Measurements from ENCODE around the gene ITPKB. TPM values are rescaled to one million over a fixed set of nuclear protein-coding genes. Genes with fewer than 3 reads are reported as not detected.
"Not testable (repeated sequence)": the region's sequence is repeated elsewhere in the genome, so short reads cannot be mapped to it uniquely, and the experiment has no call there.

ITPKB gene
- total RNA-seq, 4 donors from 2014 or later, result 22.2 to 68.6 (median 31.5) TPM

DNA sequence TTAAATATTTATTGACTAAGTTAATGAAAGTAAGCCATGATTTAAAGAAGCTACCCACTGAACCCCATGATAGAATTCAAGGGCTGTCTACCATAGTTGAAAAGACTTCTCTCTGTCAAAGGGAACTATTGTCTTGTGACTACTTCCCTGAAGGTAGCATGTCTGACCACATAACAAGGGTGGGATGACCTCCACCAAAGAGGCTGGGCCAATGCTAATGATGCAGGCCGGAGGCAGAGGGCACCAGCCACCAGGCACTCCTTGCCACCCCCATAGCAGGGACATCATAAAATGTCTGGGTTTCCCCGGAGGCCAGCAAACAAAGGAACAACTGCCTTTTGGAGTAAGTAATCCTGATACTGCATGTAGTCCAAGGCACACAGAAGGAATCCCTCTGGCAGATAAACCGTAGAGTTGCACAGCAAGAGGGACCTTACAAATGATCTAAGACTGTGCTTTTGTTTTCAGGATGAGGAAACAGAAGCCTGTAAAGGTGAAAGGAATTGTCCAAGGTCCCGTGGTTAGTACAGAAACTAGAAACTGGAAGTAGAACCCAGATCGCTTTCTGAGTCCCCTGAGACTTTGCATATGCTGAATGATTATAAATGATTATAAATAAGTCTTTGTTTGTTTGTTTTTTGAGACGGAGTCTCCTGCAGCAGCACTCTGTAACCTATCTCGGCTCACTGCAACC is 33.5 kb upstream of the ITPKB start:
- no peak for DNase-seq (ENCODE audit: low spot score)
- no peak for ATAC-seq (ENCODE audit: low FRiP score)
- TF ChIP-seq, protein P1, sequence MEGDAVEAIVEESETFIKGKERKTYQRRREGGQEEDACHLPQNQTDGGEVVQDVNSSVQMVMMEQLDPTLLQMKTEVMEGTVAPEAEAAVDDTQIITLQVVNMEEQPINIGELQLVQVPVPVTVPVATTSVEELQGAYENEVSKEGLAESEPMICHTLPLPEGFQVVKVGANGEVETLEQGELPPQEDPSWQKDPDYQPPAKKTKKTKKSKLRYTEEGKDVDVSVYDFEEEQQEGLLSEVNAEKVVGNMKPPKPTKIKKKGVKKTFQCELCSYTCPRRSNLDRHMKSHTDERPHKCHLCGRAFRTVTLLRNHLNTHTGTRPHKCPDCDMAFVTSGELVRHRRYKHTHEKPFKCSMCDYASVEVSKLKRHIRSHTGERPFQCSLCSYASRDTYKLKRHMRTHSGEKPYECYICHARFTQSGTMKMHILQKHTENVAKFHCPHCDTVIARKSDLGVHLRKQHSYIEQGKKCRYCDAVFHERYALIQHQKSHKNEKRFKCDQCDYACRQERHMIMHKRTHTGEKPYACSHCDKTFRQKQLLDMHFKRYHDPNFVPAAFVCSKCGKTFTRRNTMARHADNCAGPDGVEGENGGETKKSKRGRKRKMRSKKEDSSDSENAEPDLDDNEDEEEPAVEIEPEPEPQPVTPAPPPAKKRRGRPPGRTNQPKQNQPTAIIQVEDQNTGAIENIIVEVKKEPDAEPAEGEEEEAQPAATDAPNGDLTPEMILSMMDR (IDR thresholded peaks at IDR 0.05), result no peak

DNA sequence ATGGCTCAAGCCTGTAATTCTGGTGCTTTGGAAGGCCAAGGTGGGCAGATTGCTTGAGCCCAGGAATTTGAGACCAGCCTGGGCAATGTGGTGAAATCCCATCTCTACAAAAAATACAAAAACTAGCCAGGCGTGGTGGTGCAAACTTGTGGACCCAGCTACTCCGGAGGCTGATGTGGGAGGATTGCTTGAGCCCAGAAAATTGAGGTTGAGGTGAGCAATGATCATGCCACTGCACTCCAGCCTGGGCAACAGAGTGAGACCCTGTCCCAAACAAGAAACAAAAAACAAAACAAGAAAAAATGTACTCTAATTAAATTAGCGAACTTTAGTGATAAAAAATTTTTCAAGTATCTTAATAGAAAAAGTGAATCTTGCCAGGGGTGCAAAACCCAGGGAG is 28.1 kb upstream of the ITPKB start:
- ATAC-seq (ENCODE audit: low FRiP score); DNase-seq (ENCODE audit: low spot score): not testable (repeated sequence)

DNA sequence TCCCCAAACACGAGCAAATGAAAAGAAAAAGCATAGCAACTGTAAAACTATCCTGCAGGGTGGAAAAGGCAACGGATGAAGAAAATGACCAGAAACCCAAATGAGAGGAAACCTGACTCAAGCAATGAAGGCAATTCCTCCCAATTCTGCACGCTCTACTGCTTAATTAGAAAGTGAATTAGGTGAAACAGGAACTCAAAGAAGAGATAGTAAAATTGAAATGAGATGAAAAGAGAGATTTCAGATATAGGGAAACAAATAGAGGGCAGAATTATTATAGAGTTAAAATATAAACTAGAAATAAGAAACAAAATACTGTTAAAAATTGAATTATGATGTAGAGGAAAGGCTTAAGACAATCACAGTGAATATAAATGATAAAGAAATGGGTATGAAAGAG is 27.5 kb upstream of the ITPKB start:
- no peak for ATAC-seq (ENCODE audit: low FRiP score)
- TF ChIP-seq, protein P1 (IDR thresholded peaks at IDR 0.05), result no peak
- DNase-seq (ENCODE audit: low spot score), result no peak

DNA sequence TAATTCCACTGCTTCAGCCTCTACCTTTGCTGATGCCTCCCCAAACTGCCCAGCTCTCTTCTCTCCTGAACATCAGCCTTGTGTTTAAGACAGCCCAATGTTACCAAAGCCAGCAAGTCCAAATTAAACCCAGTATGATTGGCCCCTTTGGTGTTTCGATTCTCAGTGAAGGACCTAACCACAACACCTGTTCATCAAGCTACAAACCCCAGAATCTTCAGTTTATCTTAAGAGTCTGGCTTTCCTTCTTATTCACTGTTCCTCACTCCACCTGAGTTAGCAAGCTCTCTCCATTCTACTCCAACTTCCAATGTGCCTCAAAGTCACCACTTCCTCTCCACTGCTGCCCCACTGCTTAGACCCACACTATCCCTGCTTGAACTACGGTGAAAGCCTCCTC is 25.5 kb upstream of the ITPKB start:
- ATAC-seq (ENCODE audit: low FRiP score) (no peak), DNase-seq (ENCODE audit: low spot score) (no peak)
- TF ChIP-seq, protein P1 (IDR thresholded peaks at IDR 0.05), result no peak

DNA sequence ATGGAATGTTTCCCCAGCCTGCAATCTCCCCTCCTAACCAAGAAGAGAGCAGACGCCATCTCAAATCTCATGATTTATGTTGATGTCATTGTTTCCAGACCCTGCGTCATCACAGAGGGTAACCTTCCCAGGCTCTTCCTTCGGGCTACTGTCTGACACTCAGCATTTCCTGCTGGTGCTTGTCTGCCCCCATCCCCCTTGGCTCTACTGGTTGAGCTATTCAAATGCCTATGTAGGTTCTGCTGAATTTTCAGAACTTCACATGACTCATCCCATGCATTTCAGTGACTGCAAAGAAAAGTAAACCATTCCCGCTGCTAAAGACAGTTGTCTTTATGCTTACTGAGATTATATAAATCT is 24.8 kb upstream of the ITPKB start:
- no peak for ATAC-seq (ENCODE audit: low FRiP score)
- no peak for DNase-seq (ENCODE audit: low spot score)
- TF ChIP-seq, protein P1 (IDR thresholded peaks at IDR 0.05), result no peak

DNA sequence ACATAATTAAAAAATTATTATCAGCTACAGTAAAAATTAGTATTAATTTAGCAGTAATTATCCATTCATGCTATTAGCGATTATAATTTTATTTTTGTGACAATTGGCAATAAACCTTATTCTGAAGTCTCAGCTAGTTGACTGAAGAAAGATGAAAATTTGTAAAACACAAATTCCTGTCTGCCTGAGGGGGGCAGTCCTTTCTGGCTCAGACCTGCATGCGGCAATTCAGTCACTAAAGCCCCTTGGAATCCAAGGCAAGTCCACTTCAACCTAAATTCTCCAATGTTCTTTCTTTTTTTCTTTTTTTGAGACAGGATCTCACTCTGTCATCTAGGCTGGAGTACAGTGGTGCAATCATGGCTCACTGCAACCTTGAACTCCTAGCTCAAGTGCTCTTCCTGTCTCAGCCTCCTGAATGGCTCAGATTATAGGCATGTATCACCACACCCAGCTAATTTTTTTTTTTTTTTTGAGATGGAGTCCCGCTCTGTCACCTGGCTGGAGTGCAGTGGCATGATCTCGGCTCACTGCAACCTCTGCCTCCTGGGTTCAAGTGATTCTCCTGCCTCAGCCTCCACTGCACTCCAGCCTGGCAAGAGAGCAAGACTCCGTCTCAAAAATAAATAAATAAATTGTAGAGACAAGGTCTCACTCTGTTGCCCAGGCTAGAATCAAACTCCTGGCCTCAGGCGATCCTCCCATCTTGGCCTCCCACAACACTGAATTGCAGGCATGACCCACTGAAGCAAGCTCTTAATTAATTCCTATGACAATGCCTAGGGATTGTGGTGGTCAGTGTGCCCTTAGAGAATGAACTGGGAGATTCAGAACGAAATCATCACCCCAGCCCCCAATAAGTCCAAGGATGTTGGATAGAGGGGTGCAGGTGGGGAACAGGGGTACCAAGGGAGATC is 24.2 kb upstream of the ITPKB start:
- TF ChIP-seq, protein P1 (IDR thresholded peaks at IDR 0.05), result no peak
- ATAC-seq (ENCODE audit: low FRiP score) (no peak), DNase-seq (ENCODE audit: low spot score) (no peak)

DNA sequence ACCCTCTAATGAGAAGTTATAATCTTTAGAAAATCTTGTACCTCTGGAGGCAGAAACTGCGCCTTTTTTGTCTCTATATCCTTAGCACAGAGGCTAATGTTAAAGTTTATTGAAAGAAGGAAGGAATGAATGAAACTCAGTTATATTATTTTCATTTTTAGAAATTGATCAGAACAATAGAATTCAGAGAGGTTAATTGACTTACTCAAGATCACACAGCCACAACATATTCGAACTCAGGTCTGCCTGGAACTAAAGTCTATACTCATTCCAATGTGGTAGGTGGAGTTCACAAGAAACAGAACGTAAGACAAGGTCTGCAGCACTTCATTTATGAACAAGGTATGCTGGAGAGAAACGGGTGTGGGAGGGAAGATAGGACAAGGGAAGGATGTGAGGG is 23.0 kb upstream of the ITPKB start:
- TF ChIP-seq, protein P1 (IDR thresholded peaks at IDR 0.05), result no peak
- DNase-seq (ENCODE audit: low spot score) (no peak), ATAC-seq (ENCODE audit: low FRiP score) (no peak)
